Neural cell (in vitro differentiated cells): Measurements from ENCODE around the gene SLC25A42.

Source experiments
- EP300 ChIP-seq: fragments of 450-650 bp; conservative IDR thresholded peaks from 2 replicates; pipeline ENCODE4 v1.6.1; 2014; ENCODE audit warnings: antibody characterized with exemption, mild to moderate bottlenecking, moderate library complexity; ENCODE audit not compliant: poor library complexity, severe bottlenecking
- EZH2 ChIP-seq: fragments of 200-600, 300-800 bp; shearing (Covaris generic), sonication (generic); IDR thresholded peaks from 2 replicates; pipeline ENCODE4 v1.6.1; 2014; ENCODE audit warnings: antibody characterized with exemption, low read length, borderline replicate concordance, mild to moderate bottlenecking; ENCODE audit not compliant: insufficient read depth, poor library complexity, severe bottlenecking
- POLR2AphosphoS5 ChIP-seq: IDR thresholded peaks from 2 replicates; pipeline ENCODE4 v1.6.1; 2012
- SMC3 ChIP-seq: fragments of 450-650 bp; conservative IDR thresholded peaks from 2 replicates; pipeline ENCODE4 v1.6.1; 2014; ENCODE audit warnings: antibody characterized with exemption, mild to moderate bottlenecking, moderate library complexity; ENCODE audit not compliant: poor library complexity
- TF ChIP-seq, protein P1 (sequence below): fragments of 450-650 bp; IDR thresholded peaks from 2 replicates; pipeline ENCODE4 v1.5.1; 2014; ENCODE audit warnings: antibody characterized with exemption, mild to moderate bottlenecking, moderate library complexity; ENCODE audit not compliant: poor library complexity, severe bottlenecking
- TF ChIP-seq, protein P2 (sequence below): IDR thresholded peaks from 2 replicates; pipeline ENCODE4 v1.6.1; 2012; ENCODE audit warnings: borderline replicate concordance

DNA sequence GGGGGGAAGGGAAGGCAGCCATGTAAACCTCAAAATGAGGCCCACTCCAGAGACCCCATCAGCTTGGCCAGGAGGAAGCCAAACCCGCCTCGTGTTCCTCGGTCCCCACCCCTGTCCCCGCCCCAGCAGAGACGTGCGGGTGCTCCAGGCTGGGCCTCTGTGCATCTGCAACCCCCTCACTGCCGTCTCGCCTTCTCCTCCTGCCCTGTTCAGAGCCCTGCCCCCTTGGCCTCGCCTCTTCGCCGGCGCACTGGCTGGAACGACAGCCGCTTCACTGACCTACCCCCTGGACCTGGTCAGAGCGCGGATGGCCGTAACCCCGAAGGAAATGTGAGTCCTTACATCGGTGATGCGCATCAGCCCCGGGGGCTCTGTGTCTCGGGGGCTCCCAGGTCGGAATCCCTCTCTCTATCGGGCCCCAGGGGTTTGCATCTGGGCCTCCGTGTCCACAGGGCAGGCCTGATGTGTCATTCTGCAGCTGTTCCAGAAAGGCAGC lies 42.3 kb downstream of the SLC25A42 start:
- TF ChIP-seq, protein P1, sequence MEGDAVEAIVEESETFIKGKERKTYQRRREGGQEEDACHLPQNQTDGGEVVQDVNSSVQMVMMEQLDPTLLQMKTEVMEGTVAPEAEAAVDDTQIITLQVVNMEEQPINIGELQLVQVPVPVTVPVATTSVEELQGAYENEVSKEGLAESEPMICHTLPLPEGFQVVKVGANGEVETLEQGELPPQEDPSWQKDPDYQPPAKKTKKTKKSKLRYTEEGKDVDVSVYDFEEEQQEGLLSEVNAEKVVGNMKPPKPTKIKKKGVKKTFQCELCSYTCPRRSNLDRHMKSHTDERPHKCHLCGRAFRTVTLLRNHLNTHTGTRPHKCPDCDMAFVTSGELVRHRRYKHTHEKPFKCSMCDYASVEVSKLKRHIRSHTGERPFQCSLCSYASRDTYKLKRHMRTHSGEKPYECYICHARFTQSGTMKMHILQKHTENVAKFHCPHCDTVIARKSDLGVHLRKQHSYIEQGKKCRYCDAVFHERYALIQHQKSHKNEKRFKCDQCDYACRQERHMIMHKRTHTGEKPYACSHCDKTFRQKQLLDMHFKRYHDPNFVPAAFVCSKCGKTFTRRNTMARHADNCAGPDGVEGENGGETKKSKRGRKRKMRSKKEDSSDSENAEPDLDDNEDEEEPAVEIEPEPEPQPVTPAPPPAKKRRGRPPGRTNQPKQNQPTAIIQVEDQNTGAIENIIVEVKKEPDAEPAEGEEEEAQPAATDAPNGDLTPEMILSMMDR = no peak
- TF ChIP-seq SMC3 = no peak
- no peak for TF ChIP-seq EZH2
- no peak for TF ChIP-seq EP300
- no peak for TF ChIP-seq POLR2AphosphoS5
- TF ChIP-seq, protein P2, sequence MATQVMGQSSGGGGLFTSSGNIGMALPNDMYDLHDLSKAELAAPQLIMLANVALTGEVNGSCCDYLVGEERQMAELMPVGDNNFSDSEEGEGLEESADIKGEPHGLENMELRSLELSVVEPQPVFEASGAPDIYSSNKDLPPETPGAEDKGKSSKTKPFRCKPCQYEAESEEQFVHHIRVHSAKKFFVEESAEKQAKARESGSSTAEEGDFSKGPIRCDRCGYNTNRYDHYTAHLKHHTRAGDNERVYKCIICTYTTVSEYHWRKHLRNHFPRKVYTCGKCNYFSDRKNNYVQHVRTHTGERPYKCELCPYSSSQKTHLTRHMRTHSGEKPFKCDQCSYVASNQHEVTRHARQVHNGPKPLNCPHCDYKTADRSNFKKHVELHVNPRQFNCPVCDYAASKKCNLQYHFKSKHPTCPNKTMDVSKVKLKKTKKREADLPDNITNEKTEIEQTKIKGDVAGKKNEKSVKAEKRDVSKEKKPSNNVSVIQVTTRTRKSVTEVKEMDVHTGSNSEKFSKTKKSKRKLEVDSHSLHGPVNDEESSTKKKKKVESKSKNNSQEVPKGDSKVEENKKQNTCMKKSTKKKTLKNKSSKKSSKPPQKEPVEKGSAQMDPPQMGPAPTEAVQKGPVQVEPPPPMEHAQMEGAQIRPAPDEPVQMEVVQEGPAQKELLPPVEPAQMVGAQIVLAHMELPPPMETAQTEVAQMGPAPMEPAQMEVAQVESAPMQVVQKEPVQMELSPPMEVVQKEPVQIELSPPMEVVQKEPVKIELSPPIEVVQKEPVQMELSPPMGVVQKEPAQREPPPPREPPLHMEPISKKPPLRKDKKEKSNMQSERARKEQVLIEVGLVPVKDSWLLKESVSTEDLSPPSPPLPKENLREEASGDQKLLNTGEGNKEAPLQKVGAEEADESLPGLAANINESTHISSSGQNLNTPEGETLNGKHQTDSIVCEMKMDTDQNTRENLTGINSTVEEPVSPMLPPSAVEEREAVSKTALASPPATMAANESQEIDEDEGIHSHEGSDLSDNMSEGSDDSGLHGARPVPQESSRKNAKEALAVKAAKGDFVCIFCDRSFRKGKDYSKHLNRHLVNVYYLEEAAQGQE = no peak
